Measurements from ENCODE around the gene TEX261.

The TEX261 gene

DNA sequence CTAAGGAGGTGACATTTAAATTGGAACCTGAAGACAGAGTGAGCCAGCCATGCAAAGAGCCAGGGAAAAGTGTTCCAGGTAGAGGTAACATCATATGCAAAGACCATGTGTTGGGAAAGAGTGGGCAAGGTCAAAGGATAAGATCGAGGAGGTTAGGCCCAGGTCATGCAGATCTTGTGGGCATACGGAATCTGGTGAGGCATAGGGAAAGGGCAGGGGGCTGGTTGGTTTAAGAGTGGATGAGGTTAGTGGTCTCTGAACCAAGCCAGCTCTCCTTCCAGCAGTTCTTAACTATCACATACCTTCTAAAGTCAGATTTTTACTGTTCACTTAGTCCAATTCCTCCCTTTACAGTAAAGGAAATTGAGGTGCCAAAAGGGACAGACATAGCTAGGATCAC lies 13.3 kb downstream of the TEX261 start:
- DNase-seq, result no peak

- no peak for DNase-seq
Measured at GRCh38 chr2:70979626-70980025, 15.0 kb downstream of the TEX261 start.

- DNase-seq, result no peak
Measured at GRCh38 chr2:70979180-70979488, 15.5 kb downstream of the TEX261 start.

- no peak for DNase-seq
Measured at GRCh38 chr2:70978341-70979179, 16.1 kb downstream of the TEX261 start, which contains the start of gene ANKRD53. TSS of gene ANKRD53 (plus strand) at chr2:70978630. CDS start at chr2:70978646, 16 bp downstream.

DNA sequence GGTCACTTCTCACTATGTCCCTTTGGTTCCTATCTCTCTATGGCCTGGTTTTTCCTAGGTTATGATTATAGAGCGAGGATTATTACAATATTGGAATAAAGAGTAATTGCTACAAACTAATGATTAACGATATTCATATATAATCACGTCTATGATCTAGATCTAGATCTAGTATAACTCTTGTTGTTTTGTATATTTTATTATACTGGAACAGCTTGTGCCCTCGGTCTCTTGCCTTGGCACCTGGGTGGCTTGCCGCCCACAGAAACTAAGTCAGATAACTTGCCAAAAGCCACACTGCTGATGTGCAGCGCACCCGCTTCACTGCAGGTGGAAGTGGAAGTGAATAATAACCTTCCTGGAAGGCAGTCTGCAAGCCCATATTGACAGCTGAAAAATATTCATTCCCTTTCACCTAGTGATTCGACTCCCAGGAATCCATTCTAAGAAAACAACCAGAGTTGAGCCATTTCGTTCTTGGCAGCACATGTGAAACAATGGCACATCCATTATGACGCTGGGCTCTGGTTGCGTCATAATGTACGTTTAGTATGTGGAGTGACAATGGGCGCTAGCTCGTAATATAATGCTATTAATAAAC lies 17.0 kb downstream of the TEX261 start:
- DNase-seq, result no peak

DNA sequence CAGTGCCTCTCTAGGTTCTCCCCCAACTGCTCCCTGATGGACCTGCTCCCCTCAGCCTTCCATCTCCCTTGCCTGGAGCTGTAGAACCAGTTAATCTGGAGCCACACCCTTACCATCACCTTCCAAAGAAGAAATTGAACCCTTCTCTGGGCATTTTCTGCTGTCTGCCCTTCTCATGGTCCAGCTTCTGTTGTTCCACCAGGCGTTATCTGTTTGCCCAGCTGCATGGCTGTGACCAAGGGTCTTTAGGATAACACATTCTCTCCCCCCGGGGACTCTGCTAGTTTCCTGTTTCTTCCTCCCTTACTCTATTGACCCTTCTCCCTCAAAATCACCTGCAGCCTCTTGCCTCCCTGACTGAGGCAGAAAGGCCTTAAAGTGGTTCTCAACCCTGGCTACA lies 19.4 kb downstream of the TEX261 start:
- DNase-seq, result no peak

DNA sequence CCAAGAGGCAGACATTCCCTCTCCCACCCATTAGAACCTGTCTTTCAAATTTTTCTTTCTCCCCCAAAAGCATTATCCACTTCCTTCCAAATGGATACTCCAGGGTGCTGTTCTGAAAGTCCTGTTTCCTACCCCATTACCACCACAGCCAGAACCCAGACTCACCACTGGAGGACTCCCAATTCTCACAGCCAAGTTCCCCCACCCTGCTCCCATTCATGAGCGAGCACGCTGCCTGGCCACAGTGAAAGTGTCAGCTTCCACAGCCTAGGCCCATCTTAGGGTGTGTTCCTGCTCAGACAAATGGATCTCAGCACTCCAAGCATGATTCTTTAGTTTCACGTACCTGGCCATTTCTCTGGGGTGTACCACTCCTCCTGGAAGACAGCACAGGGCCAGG lies 20.1 kb downstream of the TEX261 start:
- DNase-seq, result no peak

- no peak for DNase-seq
Measured at GRCh38 chr2:70967189-70967588, 27.5 kb downstream of the TEX261 start.

GRCh38 chr2:70966681-70967080 lies 28.0 kb downstream of the TEX261 start:
- no peak for DNase-seq

GRCh38 chr2:70965506-70965905 lies 29.2 kb downstream of the TEX261 start:
- no peak for DNase-seq

GRCh38 chr2:70964596-70965386 lies 29.9 kb downstream of the TEX261 start:
- DNase-seq, result no peak

DNA sequence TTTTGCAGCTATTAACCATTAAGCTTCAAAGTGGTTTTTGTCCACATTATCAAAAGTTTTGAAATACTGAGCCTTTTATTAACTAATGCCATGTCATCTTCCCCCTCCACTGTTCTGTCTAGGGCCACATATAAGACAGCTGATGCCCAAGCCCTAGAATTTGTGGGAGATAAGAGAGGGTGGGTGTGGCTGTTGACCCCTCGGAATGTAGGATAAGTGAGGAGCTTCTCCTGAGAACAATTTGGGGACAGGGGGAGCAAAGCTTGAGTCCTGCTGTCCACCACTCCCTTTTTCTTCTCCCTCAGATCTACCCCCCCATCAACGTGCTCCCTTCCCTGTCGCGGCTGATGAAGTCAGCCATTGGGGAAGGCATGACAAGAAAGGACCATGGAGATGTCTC lies 30.5 kb downstream of the TEX261 start:
- no peak for DNase-seq

- no peak for DNase-seq
Measured at GRCh38 chr2:70962885-70963878, 31.5 kb downstream of the TEX261 start.

DNA sequence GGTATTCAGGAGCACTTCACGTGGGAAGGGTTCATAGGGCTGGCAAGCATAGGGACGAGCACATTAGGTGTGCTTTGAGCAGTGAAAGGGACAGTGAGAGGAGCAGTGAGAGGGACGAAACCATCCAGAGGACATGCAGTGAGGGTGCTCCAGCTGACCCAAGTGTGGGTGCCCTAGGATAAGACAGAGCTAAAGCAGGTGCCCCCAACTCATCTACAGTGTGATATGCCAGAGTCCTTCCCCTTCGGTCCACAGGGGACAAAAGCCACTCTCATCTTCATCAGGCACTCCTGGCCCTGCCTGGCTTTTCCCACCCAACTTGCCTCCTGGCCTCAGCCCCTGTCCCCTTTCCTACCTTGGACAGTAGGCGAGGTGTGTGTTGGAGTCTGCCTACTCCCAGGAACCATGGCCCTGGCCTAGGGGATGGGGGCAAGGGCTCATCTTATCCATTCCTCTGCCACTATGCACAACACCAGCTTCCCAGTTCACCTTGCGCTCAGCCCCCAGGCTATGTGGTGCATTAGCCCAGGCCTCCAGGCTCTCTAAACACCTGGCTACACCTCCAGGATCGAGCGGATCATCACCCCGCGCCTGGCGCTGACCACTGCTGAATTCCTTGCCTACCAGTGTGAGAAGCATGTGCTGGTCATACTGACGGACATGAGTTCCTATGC lies 32.3 kb downstream of the TEX261 start:
- no peak for DNase-seq

DNA sequence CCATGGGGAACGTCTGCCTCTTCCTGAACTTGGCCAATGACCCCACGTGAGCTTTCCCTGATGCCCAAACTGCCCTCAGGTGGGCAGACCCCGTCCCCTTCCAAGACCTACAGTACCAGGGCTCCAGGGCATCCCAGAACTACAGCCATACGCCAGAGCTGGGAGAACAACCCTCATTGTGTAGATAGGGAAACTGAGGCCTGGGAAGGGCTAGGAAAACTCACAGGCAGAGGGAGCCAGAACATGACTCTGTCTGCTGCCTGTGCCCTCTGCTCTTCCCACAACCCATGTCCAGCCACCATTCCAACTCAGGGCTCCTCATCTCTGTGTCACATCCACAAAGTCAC lies 33.1 kb downstream of the TEX261 start:
- DNase-seq, result no peak

- no peak for DNase-seq
Measured at GRCh38 chr2:70960833-70961647, 33.6 kb downstream of the TEX261 start.

- DNase-seq, result no peak
Measured at GRCh38 chr2:70959851-70960832, 34.5 kb downstream of the TEX261 start.

GRCh38 chr2:70959271-70959761 lies 35.4 kb downstream of the TEX261 start:
- no peak for DNase-seq

GRCh38 chr2:70958759-70959158 lies 35.9 kb downstream of the TEX261 start:
- DNase-seq, result no peak

GRCh38 chr2:70957798-70958197 lies 36.9 kb downstream of the TEX261 start:
- no peak for DNase-seq
